ENCODE results near the gene CSRNP3. TPM values are rescaled to one million over a fixed set of nuclear protein-coding genes. Genes with fewer than 3 reads are reported as not detected.

The CSRNP3 gene
- total and polyA plus RNA-seq, 10 of the 15 experiments (the other 5 are each of a cell fraction or from before 2014, with no cell fraction given): 0.03 to 5.2 (median 0.11) TPM; not detected in 1

DNA sequence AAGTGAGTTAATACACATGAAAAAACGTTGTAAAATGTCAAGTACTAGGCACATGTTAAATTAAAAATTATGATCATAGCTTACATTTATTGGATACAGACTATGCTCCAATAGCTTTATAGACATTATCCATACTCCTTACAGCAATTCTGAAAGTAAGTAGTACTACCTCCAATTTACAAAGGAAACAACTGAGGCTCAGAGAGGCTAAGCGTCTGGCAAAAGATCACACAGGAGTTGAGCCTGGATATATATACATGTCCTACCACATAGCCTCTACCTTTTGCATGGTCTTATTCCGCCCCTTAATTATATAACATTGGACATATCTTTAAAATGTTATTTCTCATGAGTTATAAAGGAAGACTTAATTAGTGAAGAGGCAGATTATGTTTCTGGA, 127.3 kb downstream of the CSRNP3 start (continued):
- TF ChIP-seq FOXK2 (IDR thresholded peaks at IDR 0.05): no peak

DNA sequence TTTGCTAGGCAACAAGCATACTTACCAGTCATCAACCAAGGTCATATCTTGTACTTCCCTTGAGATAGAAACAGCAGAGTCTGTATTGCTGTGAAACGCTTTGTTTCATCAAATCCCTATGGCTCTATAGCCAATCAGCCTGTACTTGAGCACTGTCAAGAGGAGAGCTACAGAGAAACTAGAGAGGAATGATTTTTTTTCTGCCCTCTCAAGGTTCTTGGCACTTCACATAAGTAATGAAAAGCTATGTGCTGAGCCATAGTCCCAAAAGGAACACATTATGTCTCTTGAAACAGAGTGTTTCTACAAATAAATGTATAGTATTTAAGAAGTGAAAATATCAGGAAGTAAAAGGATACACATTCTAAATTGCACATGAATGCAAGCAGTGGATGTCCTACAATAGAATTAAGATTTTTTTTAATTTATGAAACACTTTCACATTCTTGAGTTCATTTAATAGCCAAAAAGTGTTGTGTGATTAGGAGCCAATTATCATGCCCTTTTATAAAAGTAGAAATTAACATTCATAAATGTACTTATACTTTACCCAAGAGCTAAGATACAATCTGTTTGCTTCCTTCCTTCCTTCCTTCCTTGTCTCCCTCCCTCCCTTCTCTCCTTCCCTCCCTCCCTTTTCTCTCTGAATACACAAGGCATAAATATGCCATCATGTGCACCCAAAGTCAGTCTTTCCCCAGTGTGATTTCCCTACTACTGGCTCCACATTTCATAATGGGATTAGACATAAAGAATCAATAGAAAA, 131.8 kb downstream of the CSRNP3 start:
- Histone ChIP-seq H3K9me3 (replicated peaks; ENCODE audit: control insufficient read depth, insufficient read depth, low read length) (no peaks in the 10 kb centered on the region), H3K79me2 (ENCODE audit: control insufficient read depth, insufficient read depth, low read length) (no peaks in the 10 kb centered on the region), H2AFZ (ENCODE audit: control insufficient read depth, low read depth, low read length) (no peak overlapping the region), H3K4me1 (ENCODE audit: control insufficient read depth, insufficient read depth, low read length) (no peaks in the 10 kb centered on the region), H3K4me2 (ENCODE audit: control insufficient read depth, insufficient read depth) (no peak overlapping the region), H3K27me3 (replicated peaks in 1 of 2; ENCODE audit: control insufficient read depth in 2 of 2, insufficient read depth in 2 of 2, low read length in 1 of 2) (no peaks in the 10 kb centered on the region), H3K27ac (ENCODE audit: control insufficient read depth, insufficient read depth) (no peak overlapping the region), H3K4me3 (no peak overlapping the region), H4K20me1 (ENCODE audit: control insufficient read depth, insufficient read depth) (no peaks in the 10 kb centered on the region), H3K9ac (ENCODE audit: control insufficient read depth, insufficient read depth, low read length) (no peak overlapping the region), H3K36me3 (ENCODE audit: control insufficient read depth in 2 of 2, insufficient read depth in 2 of 2, low read length in 1 of 2) (no peaks in the 10 kb centered on the region)
- no TSS peak for BruUV-seq (replicated peaks)
- ChIA-PET RAD21 (ENCODE audit: unreplicated experiment) (interaction anchor here (0.6 to 1.5 kb wide), 5 partner anchors 9 to 151 kb away, joined by 3 to 6 read pairs (median 3); no protein-coding TSS in a partner anchor), CTCF (interaction anchor here (0.7 to 2.4 kb wide), 8 partner anchors 9 to 274 kb away, joined by 3 to 9 read pairs (median 3); no protein-coding TSS in a partner anchor), SMC1A (ENCODE audit: uncharacterized antibody, unreplicated experiment) (interaction anchor here (0.7 to 6.3 kb wide), 23 partner anchors 10 to 273 kb away, joined by 3 to 21 read pairs (median 4); no protein-coding TSS in a partner anchor), POLR2A (interaction anchor here (0.6 to 3.8 kb wide), 4 partner anchors 10 to 26 kb away, joined by 3 to 16 read pairs (median 3); no protein-coding TSS in a partner anchor)
- FAIRE-seq (no peak), DNase-seq (ENCODE audit: low read depth, low spot score) (no peak), ATAC-seq (0 out of 3 replicates have a peak, but pooled peaks have one; percentile 10)
- intact Hi-C loops (cut with micrococcal nuclease; ENCODE audit: unreplicated experiment) (no loop called here), in situ Hi-C loops (cut with MboI) (no loop called here)
- 0% methylated on average over 1 of the region's 1 CpG for WGBS (ENCODE audit: insufficient coverage, insufficient replicate concordance, low lambda C conversion rate, missing lambda C conversion rate)
- no peak for TF ChIP-seq CREB1 (IDR thresholded peaks at IDR 0.05; ENCODE audit: low read depth)

DNA sequence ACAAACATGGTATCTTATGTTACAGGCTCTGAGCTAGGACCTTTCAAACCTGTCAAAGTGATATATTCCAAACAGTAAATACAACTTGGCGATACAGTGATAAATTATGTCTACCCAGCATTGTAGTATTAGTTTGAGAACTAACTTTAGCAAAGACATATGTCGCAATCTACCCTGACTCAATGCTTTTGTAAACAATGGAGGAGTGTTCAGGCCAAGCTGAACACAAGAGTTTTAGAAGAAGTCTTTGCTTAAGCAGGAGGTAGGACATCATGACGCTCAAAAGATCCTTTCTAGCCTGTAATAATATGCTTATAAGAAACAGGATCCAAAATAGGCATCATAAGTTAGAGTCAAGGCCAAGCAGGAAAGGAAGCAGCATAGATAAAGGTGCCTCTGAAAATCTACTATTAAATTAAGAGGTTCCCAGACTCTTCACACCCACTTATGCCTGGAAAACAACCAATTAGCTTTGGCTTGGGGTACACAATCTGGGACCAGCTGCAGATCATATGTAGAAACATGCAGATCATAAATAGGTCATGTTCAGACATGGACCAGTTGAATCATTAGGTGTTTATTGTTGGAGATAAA, 132.5 kb downstream of the CSRNP3 start:
- Histone ChIP-seq H3K79me2 (ENCODE audit: control insufficient read depth, insufficient read depth, low read length) (no peaks in the 10 kb centered on the region), H3K27me3 (replicated peaks in 1 of 2; ENCODE audit: control insufficient read depth in 2 of 2, insufficient read depth in 2 of 2, low read length in 1 of 2) (no peaks in the 10 kb centered on the region), H3K4me1 (ENCODE audit: control insufficient read depth, insufficient read depth, low read length) (no peaks in the 10 kb centered on the region), H3K27ac (ENCODE audit: control insufficient read depth, insufficient read depth) (no peak overlapping the region), H4K20me1 (ENCODE audit: control insufficient read depth, insufficient read depth) (no peaks in the 10 kb centered on the region), H3K9me3 (replicated peaks; ENCODE audit: control insufficient read depth, insufficient read depth, low read length) (no peaks in the 10 kb centered on the region), H2AFZ (ENCODE audit: control insufficient read depth, low read depth, low read length) (no peak overlapping the region), H3K9ac (ENCODE audit: control insufficient read depth, insufficient read depth, low read length) (no peak overlapping the region), H3K4me2 (ENCODE audit: control insufficient read depth, insufficient read depth) (no peak overlapping the region), H3K36me3 (ENCODE audit: control insufficient read depth in 2 of 2, insufficient read depth in 2 of 2, low read length in 1 of 2) (no peaks in the 10 kb centered on the region), H3K4me3 (no peak overlapping the region)
- POLR2A ChIA-PET: interaction anchor here (0.7 to 3.8 kb wide), 5 partner anchors 9 to 74 kb away, joined by 3 to 16 read pairs (median 5); no protein-coding TSS in a partner anchor
- SMC1A ChIA-PET (ENCODE audit: uncharacterized antibody, unreplicated experiment): interaction anchor here (0.7 to 6.3 kb wide), 15 partner anchors 9 to 273 kb away, joined by 3 to 21 read pairs (median 4); no protein-coding TSS in a partner anchor
- FAIRE-seq: no peak
- no peak for ATAC-seq
- no TSS peak for BruUV-seq (replicated peaks)
- no peak for DNase-seq (ENCODE audit: low read depth, low spot score)
- WGBS (ENCODE audit: insufficient coverage, insufficient replicate concordance, low lambda C conversion rate, missing lambda C conversion rate): 49% methylated on average over 3 of the region's 3 CpGs
- intact Hi-C loops (cut with micrococcal nuclease; ENCODE audit: unreplicated experiment): no loop called here
- CTCF ChIA-PET: interaction anchor here (0.7 to 2.4 kb wide), 8 partner anchors 9 to 165 kb away, joined by 3 to 9 read pairs (median 3); no protein-coding TSS in a partner anchor
- in situ Hi-C loops (cut with MboI): no loop called here
- RAD21 ChIA-PET (ENCODE audit: unreplicated experiment): interaction anchor here (0.6 to 1.5 kb wide), 6 partner anchors 8 to 246 kb away, joined by 3 to 6 read pairs (median 3); no protein-coding TSS in a partner anchor
- TF ChIP-seq ZZZ3 (IDR thresholded peaks at IDR 0.05; ENCODE audit: control insufficient read depth, insufficient read length, low read depth) (no peak), SUPT20H (IDR thresholded peaks at IDR 0.05; ENCODE audit: borderline replicate concordance, control insufficient read depth, low read depth, low read length) (no peak), NFIC (IDR thresholded peaks at IDR 0.05; ENCODE audit: low read depth, low read length) (no peak), NRF1 (conservative IDR thresholded peaks at IDR 0.05; ENCODE audit: low read depth, low read length) (no peak), LARP7 (IDR thresholded peaks at IDR 0.05) (no peak)
- TF ChIP-seq, protein P1, sequence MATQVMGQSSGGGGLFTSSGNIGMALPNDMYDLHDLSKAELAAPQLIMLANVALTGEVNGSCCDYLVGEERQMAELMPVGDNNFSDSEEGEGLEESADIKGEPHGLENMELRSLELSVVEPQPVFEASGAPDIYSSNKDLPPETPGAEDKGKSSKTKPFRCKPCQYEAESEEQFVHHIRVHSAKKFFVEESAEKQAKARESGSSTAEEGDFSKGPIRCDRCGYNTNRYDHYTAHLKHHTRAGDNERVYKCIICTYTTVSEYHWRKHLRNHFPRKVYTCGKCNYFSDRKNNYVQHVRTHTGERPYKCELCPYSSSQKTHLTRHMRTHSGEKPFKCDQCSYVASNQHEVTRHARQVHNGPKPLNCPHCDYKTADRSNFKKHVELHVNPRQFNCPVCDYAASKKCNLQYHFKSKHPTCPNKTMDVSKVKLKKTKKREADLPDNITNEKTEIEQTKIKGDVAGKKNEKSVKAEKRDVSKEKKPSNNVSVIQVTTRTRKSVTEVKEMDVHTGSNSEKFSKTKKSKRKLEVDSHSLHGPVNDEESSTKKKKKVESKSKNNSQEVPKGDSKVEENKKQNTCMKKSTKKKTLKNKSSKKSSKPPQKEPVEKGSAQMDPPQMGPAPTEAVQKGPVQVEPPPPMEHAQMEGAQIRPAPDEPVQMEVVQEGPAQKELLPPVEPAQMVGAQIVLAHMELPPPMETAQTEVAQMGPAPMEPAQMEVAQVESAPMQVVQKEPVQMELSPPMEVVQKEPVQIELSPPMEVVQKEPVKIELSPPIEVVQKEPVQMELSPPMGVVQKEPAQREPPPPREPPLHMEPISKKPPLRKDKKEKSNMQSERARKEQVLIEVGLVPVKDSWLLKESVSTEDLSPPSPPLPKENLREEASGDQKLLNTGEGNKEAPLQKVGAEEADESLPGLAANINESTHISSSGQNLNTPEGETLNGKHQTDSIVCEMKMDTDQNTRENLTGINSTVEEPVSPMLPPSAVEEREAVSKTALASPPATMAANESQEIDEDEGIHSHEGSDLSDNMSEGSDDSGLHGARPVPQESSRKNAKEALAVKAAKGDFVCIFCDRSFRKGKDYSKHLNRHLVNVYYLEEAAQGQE (IDR thresholded peaks at IDR 0.05; ENCODE audit: low read depth, low read length): no peak

Measured in GM12878 (cell line).